Measurements from ENCODE around the gene ZNF668. TPM values are rescaled to one million over a fixed set of nuclear protein-coding genes. Genes with fewer than 3 reads are reported as not detected.

ZNF668 gene
- total and polyA plus RNA-seq, 2 experiments from 2014 or later, result 6.2 to 13.1 TPM

DNA sequence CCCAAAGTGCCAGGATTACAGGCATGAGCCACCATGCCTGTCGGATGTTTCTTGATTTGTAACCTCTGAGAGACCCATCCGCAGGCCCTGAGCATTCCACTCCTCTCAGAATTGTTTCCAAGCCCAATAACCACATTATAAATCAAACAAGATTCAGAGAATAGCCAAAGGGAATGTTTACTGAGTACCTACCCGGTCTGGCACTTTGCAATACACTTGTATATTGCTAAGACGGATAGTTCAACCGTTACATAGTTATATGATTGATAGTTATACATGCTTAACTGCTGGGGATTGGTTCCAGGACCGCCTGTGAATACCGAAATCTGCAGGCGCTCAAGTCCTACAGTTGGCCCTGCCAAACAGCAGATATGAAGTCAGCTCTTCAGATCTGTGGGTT, 40.4 kb upstream of the ZNF668 start:
- Mint-ChIP-seq H3K4me1 (peaks cover 9% of the 10 kb centered on the region), H3K4me3 (no peak overlapping the region; the same call in 2 of the 3 replicates), H3K27me3 (ENCODE audit: insufficient read depth, low read depth, poor library complexity) (peaks cover 16% of the 10 kb centered on the region), H3K9me3 (peaks cover 2% of the 10 kb centered on the region; the same call in 1 of the 3 replicates), H3K36me3 (ENCODE audit: low read depth) (peaks cover 46% of the 10 kb centered on the region), H3K27ac (no peak overlapping the region)
- no peaks in the 10 kb centered on the region for H3K36me3 ChIP-seq (ENCODE audit: insufficient read depth)
- H3F3A ChIP-seq (replicated peaks; ENCODE audit: low read depth), result peaks cover 19% of the 10 kb centered on the region; the same call in 1 of the 2 replicates
- no peaks in the 10 kb centered on the region for H3K27me3 ChIP-seq (ENCODE audit: insufficient read depth)
- no peaks in the 10 kb centered on the region for H3K9me2 ChIP-seq (ENCODE audit: insufficient read depth)
- H3K4me3 ChIP-seq, result no peak overlapping the region
- H3K4me1 ChIP-seq (ENCODE audit: insufficient read depth), result peaks cover 7% of the 10 kb centered on the region
- peaks cover 17% of the 10 kb centered on the region for H4K20me1 ChIP-seq (replicated peaks; ENCODE audit: insufficient read depth)
- H3K79me2 ChIP-seq (replicated peaks; ENCODE audit: insufficient read depth), result peaks cover 16% of the 10 kb centered on the region
- no peak for ATAC-seq
- H2AFZ ChIP-seq, result no peak overlapping the region
- no peak overlapping the region for H3K27ac ChIP-seq (ENCODE audit: low read depth)
- TF ChIP-seq NANOG (IDR thresholded peaks at IDR 0.05; ENCODE audit: borderline replicate concordance), result no peak
- no peak for TF ChIP-seq ETS1 (IDR thresholded peaks at IDR 0.05)
- TF ChIP-seq ZNF331 (CRISPR knock-in tag; IDR thresholded peaks at IDR 0.05; ENCODE audit: low read depth), result no peak
- TF ChIP-seq, protein P1, sequence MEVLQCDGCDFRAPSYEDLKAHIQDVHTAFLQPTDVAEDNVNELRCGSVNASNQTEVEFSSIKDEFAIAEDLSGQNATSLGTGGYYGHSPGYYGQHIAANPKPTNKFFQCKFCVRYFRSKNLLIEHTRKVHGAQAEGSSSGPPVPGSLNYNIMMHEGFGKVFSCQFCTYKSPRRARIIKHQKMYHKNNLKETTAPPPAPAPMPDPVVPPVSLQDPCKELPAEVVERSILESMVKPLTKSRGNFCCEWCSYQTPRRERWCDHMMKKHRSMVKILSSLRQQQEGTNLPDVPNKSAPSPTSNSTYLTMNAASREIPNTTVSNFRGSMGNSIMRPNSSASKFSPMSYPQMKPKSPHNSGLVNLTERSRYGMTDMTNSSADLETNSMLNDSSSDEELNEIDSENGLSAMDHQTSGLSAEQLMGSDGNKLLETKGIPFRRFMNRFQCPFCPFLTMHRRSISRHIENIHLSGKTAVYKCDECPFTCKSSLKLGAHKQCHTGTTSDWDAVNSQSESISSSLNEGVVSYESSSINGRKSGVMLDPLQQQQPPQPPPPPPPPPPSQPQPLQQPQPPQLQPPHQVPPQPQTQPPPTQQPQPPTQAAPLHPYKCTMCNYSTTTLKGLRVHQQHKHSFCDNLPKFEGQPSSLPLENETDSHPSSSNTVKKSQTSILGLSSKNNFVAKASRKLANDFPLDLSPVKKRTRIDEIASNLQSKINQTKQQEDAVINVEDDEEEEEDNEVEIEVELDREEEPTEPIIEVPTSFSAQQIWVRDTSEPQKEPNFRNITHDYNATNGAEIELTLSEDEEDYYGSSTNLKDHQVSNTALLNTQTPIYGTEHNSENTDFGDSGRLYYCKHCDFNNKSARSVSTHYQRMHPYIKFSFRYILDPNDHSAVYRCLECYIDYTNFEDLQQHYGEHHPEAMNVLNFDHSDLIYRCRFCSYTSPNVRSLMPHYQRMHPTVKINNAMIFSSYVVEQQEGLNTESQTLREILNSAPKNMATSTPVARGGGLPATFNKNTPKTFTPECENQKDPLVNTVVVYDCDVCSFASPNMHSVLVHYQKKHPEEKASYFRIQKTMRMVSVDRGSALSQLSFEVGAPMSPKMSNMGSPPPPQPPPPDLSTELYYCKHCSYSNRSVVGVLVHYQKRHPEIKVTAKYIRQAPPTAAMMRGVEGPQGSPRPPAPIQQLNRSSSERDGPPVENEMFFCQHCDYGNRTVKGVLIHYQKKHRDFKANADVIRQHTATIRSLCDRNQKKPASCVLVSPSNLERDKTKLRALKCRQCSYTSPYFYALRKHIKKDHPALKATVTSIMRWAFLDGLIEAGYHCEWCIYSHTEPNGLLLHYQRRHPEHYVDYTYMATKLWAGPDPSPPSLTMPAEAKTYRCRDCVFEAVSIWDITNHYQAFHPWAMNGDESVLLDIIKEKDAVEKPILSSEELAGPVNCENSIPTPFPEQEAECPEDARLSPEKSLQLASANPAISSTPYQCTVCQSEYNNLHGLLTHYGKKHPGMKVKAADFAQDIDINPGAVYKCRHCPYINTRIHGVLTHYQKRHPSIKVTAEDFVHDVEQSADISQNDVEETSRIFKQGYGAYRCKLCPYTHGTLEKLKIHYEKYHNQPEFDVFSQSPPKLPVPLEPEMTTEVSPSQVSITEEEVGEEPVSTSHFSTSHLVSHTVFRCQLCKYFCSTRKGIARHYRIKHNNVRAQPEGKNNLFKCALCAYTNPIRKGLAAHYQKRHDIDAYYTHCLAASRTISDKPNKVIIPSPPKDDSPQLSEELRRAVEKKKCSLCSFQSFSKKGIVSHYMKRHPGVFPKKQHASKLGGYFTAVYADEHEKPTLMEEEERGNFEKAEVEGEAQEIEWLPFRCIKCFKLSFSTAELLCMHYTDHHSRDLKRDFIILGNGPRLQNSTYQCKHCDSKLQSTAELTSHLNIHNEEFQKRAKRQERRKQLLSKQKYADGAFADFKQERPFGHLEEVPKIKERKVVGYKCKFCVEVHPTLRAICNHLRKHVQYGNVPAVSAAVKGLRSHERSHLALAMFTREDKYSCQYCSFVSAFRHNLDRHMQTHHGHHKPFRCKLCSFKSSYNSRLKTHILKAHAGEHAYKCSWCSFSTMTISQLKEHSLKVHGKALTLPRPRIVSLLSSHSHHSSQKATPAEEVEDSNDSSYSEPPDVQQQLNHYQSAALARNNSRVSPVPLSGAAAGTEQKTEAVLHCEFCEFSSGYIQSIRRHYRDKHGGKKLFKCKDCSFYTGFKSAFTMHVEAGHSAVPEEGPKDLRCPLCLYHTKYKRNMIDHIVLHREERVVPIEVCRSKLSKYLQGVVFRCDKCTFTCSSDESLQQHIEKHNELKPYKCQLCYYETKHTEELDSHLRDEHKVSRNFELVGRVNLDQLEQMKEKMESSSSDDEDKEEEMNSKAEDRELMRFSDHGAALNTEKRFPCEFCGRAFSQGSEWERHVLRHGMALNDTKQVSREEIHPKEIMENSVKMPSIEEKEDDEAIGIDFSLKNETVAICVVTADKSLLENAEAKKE (CRISPR knock-in tag; IDR thresholded peaks at IDR 0.05), result no peak
- H3K4me2 ChIP-seq, result no peak overlapping the region
- no peak for DNase-seq (ENCODE audit: low spot score)
